HepG2 (cell line): ENCODE measurements around the gene SPDYE4.

Experiments
- DMAP1 ChIP-seq: IDR thresholded peaks from 2 replicates; pipeline ENCODE4 v1.6.1; 2016
- EZH2 ChIP-seq: conservative IDR thresholded peaks from 2 replicates; pipeline ENCODE4 v1.6.1; 2012; ENCODE audit warnings: mild to moderate bottlenecking, low read depth, low read length, moderate library complexity

DNA sequence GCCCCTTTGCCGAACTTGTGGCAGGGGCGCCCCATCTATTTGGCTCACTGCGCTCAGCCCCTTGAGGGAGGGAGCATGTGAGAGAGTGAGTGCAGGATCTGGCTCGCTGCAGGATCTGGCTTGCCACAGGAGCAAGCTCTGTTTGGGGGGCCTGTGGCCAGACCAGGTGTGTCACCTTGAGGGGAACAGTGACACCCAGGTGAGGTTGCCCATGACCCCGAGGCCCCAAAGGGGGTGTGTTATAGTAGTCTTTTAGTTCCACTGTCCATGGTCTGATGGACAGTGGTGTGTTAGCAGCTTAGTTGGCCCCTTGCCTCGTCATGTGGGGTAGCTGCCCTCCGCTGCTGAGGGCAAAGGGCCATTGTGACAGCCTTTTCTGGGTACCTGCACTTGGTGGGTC lies 55.3 kb downstream of the SPDYE4 start:
- TF ChIP-seq DMAP1 (CRISPR knock-in tag) (no peak), EZH2 (no peak)
